ENCODE measurements around the gene SPATA20.

The SPATA20 gene

DNA sequence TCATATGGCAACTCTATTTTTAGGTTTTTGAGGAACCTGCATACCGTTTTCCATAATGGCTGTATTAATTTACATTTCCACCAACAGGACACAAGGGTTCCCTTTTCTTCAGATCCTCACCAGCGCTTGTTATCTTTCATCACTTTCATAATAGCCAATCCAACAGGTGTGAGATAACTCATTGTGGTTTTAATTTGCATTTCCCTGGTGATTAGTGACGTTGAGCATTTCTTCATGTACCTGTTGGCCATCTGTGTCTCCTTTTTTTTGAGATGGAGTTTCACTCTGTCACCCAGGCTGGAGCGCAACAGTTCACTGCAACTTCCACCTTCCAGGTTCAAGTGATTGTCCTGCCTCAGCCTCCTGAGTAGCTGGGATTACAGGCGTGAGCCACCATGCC, 51.5 kb downstream of the SPATA20 start:
- no peak for TF ChIP-seq CTCF (IDR thresholded peaks at IDR 0.05; ENCODE audit: low read depth, low read length, missing control alignments)
- DNase-seq (ENCODE audit: low read depth): peak; percentile 18
- no peak overlapping the region for H3K4me3 ChIP-seq (ENCODE audit: low read depth, low read length)

DNA sequence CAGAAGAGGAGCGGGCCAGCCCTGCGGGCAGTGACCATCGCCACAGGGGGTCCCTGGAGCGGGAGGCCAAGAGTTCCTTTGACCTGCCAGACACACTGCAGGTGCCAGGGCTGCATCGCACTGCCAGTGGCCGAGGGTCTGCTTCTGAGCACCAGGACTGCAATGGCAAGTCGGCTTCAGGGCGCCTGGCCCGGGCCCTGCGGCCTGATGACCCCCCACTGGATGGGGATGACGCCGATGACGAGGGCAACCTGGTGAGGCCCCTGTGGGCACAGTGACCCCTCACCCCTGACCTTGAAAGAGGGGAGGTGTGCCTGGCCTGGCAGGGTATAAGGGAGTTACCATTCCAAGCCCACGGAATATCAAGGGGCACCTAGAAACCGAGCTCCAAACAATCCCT, 52.6 kb downstream of the SPATA20 start:
- TF ChIP-seq CTCF (IDR thresholded peaks at IDR 0.05; ENCODE audit: low read depth, low read length, missing control alignments): no peak
- DNase-seq (ENCODE audit: low read depth): no peak
- no peak overlapping the region for H3K4me3 ChIP-seq (ENCODE audit: low read depth, low read length)

GRCh38 chr17:50601823-50602375, 54.9 kb downstream of the SPATA20 start:
- TF ChIP-seq CTCF (IDR thresholded peaks at IDR 0.05; ENCODE audit: low read depth, low read length, missing control alignments): no peak
- H3K4me3 ChIP-seq (ENCODE audit: low read depth, low read length): no peak overlapping the region
- no peak for DNase-seq (ENCODE audit: low read depth)

DNA sequence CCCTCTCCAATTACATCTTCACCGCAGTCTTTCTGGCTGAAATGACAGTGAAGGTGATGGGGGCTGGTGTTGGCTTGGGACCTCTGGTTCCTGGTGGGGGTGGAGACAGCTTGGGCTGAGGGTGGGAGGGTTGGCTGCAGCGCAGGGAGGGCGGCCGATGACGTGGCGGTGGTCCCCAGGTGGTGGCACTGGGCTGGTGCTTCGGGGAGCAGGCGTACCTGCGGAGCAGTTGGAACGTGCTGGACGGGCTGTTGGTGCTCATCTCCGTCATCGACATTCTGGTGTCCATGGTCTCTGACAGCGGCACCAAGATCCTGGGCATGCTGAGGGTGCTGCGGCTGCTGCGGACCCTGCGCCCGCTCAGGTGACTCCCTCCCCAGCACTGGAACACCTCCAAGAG, 55.9 kb downstream of the SPATA20 start:
- H3K4me3 ChIP-seq (ENCODE audit: low read depth, low read length): no peak overlapping the region
- no peak for DNase-seq (ENCODE audit: low read depth)

DNA sequence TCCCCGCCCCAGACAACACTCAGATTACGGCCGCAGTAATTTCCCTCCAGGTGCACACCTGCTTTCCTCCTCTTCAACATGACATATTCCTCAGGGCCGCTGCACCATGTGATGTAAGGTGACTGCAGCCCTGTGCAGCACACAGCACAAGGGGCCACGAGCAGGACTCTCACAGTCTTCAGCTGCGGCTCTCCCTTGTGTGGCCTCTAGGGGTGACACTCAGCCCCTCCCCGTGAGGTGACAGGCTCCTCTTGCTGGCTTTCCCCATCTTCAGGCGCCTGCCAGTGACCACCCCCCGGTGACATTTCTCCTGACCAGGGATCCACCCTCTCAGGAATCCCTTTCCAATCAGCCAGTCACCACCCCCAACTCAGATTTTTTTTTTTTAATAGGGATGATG, 56.4 kb downstream of the SPATA20 start:
- DNase-seq (ENCODE audit: low read depth): no peak
- H3K4me3 ChIP-seq (ENCODE audit: low read depth, low read length): no peak overlapping the region
- TF ChIP-seq CTCF (IDR thresholded peaks at IDR 0.05; ENCODE audit: low read depth, low read length, missing control alignments): peak; percentile 54

More for the DNA sequence above, 55.9 kb downstream of the SPATA20 start:
- TF ChIP-seq CTCF (IDR thresholded peaks at IDR 0.05; ENCODE audit: low read depth, low read length, missing control alignments): no peak

GRCh38 chr17:50604513-50604912, 57.5 kb downstream of the SPATA20 start:
- DNase-seq (ENCODE audit: low read depth): no peak
- no peak overlapping the region for H3K4me3 ChIP-seq (ENCODE audit: low read depth, low read length)
- no peak for TF ChIP-seq CTCF (IDR thresholded peaks at IDR 0.05; ENCODE audit: low read depth, low read length, missing control alignments)

DNA sequence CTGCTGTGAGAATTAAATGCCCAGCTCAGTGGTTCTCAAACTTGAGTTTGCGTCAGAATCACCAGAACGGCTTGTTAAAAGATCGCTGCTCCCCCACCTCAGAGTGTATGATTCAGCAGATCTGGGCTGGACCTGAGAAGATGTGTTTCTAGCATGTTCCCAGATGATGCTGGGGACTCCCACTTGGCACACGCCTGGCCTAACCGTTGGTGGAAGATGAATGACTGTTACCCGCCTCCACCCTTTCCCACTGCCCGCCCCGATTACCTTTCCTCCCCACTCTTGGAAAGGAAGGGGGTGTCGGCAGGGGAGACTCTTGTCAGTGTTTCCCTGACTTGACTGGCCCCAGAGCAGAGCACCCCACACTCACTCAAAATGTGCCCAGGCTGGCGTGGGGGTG, 58.5 kb downstream of the SPATA20 start:
- H3K4me3 ChIP-seq (ENCODE audit: low read depth, low read length): no peak overlapping the region
- no peak for DNase-seq (ENCODE audit: low read depth)
- TF ChIP-seq CTCF (IDR thresholded peaks at IDR 0.05; ENCODE audit: low read depth, low read length, missing control alignments): no peak

Data from GM12864 (cell line).